Esophagus muscularis mucosa (tissue), 4 donors: ENCODE results near the gene PEX6.

Source experiments
- EP300 ChIP-seq: sonication (generic); formaldehyde crosslinking; IDR thresholded peaks from one replicate; pipeline ENCODE4 v1.6.1; 2017; ENCODE audit warnings: antibody characterized with exemption
- POLR2A ChIP-seq: fragments of 450-650 bp; IDR thresholded peaks from one replicate; pipeline ENCODE4 v1.6.1; 2017; ENCODE audit warnings: antibody characterized with exemption, moderate library complexity, mild to moderate bottlenecking, low read depth
- POLR2AphosphoS5 ChIP-seq, 2 donors: sonication (generic); formaldehyde crosslinking; IDR thresholded peaks; one replicate each; pipeline ENCODE4 v1.6.1; 2017; ENCODE audit warnings: antibody characterized with exemption in 2 of 2
- TF ChIP-seq, protein P1 (sequence below), 3 experiments: fragments of 200-600 bp in 2 of 3; fragments of 450-650 bp in 1 of 3; sonication (generic) in 2 of 3; IDR thresholded peaks; one replicate each; pipeline ENCODE4 v1.5.1; 2017 to 2019; ENCODE audit warnings: antibody characterized with exemption in 3 of 3, mild to moderate bottlenecking in 2 of 3, moderate library complexity in 1 of 3

DNA sequence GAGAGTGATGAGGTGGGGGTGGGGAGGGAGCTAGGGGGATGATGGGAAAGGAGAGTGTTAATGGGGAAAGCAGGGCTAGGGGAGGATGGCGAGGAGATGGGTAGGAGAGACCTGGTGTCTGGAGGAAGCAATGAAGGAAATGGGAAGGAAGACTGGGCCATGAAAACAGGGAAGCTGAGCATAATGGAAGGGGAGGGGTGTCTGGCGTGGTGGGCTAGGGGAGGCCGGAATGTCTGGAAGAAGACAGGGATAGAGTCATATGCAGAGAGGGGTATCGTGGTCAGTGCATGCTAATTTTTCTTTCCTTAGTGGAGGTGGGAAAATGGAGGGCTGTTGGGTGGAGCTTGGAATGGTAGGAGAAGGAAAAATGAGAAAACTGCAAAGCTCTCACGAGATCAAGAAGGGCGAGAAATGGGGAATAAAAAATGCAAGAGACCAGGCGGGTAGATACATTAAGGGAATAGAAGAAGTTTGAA is 35.5 kb upstream of the PEX6 start:
- TF ChIP-seq, protein P1, sequence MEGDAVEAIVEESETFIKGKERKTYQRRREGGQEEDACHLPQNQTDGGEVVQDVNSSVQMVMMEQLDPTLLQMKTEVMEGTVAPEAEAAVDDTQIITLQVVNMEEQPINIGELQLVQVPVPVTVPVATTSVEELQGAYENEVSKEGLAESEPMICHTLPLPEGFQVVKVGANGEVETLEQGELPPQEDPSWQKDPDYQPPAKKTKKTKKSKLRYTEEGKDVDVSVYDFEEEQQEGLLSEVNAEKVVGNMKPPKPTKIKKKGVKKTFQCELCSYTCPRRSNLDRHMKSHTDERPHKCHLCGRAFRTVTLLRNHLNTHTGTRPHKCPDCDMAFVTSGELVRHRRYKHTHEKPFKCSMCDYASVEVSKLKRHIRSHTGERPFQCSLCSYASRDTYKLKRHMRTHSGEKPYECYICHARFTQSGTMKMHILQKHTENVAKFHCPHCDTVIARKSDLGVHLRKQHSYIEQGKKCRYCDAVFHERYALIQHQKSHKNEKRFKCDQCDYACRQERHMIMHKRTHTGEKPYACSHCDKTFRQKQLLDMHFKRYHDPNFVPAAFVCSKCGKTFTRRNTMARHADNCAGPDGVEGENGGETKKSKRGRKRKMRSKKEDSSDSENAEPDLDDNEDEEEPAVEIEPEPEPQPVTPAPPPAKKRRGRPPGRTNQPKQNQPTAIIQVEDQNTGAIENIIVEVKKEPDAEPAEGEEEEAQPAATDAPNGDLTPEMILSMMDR (IDR thresholded peaks at IDR 0.05): no peak
- TF ChIP-seq POLR2A: no peak
- TF ChIP-seq POLR2AphosphoS5 (IDR thresholded peaks at IDR 0.05): no peak
- no peak for TF ChIP-seq EP300
